ENCODE measurements around the gene ZNF254. TPM values are rescaled to one million over a fixed set of nuclear protein-coding genes. Genes with fewer than 3 reads are reported as not detected.

Gene ZNF254
- polyA plus RNA-seq, 3 donors, result 27.1 to 30.4 (median 28.0) TPM

DNA sequence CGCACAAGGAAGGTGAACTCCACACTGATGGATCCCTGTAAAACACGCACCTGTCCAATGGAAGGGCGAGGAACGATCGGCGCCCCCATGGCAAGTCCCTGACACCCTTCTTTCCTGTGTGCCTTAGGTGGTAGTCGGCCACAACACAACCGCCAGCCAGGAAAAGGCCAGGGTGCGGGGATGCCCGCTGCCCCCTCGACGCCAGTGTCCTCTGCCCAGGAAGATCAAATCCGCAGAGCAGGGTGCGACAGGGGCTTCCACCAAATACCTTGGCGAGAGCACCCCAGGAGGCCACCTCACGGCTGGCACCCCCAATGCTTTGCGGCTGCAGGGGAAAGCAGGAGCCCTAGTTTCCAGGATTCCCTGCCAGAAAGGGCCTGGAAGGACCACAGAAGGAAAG lies 91.2 kb downstream of the ZNF254 start:
- no peak for DNase-seq

Other genes with a start within 250 kb of the ZNF254 start
- gene ZNF726, start 172.3 kb upstream of the ZNF254 start, polyA plus RNA-seq (ENCODE audit: insufficient read length in 3 of 3), result 10 to 100 TPM in 2 of 3 donors, 1 to 10 TPM in 1; 9.4 to 16.5 (median 14.2) TPM